Smooth muscle cell (in vitro differentiated cells): ENCODE data around the gene UHRF1. TPM values are rescaled to one million over a fixed set of nuclear protein-coding genes. Genes with fewer than 3 reads are reported as not detected.

Source experiments
- DNase-seq: peaks from one replicate; lab custom pipeline; 2025; ENCODE audit not compliant: unreplicated experiment; lab: John Stamatoyannopoulos, UW
- H2AFZ ChIP-seq: fragments of 200-600 bp; sonication (generic); 2 replicates; pipeline ENCODE4 v1.6.0; 2016; ENCODE audit warnings: antibody characterized with exemption, low read depth, mild to moderate bottlenecking
- H3F3A ChIP-seq: fragments of 200-600 bp; sonication (generic); 2 replicates; pipeline ENCODE4 v1.6.0; 2017; ENCODE audit warnings: antibody characterized with exemption, low read depth
- H3K27ac ChIP-seq: fragments of 200-600 bp; sonication (generic); 2 replicates; pipeline ENCODE4 v1.5.1; 2016; ENCODE audit warnings: low read depth, mild to moderate bottlenecking
- H3K27me3 ChIP-seq: fragments of 200-600 bp; sonication (generic); 2 replicates; pipeline ENCODE4 v1.6.1; 2016; ENCODE audit warnings: low read depth, mild to moderate bottlenecking
- H3K36me3 ChIP-seq: fragments of 200-600 bp; sonication (generic); 2 replicates; pipeline ENCODE4 v1.5.1; 2016; ENCODE audit warnings: low read depth
- H3K4me1 ChIP-seq: fragments of 200-600 bp; sonication (generic); 2 replicates; pipeline ENCODE4 v1.5.1; 2016; ENCODE audit warnings: low read depth
- H3K4me2 ChIP-seq: fragments of 200-600 bp; sonication (generic); 2 replicates; pipeline ENCODE4 v1.6.0; 2016; ENCODE audit warnings: mild to moderate bottlenecking
- H3K4me3 ChIP-seq: fragments of 200-600 bp; sonication (generic); 2 replicates; pipeline ENCODE4 v1.5.1; 2016; ENCODE audit warnings: mild to moderate bottlenecking
- H3K79me2 ChIP-seq: fragments of 200-600 bp; sonication (generic); 2 replicates; pipeline ENCODE4 v1.6.0; 2016; ENCODE audit warnings: low read depth, mild to moderate bottlenecking
- H3K9ac ChIP-seq: fragments of 200-600 bp; sonication (generic); 2 replicates; pipeline ENCODE4 v1.6.0; 2016; ENCODE audit warnings: low read depth
- H3K9me3 ChIP-seq: fragments of 200-600 bp; sonication (generic); replicated peaks from 2 replicates; pipeline ENCODE4 v1.5.1; 2016; ENCODE audit warnings: low read depth
- H4K20me1 ChIP-seq: fragments of 200-600 bp; sonication (generic); 2 replicates; pipeline ENCODE4 v1.6.0; 2016; ENCODE audit warnings: low read depth
- CTCF ChIP-seq: fragments of 200-600 bp; sonication (generic); IDR thresholded peaks from 2 replicates; pipeline ENCODE4 v1.5.1; 2017; ENCODE audit warnings: borderline replicate concordance, mild to moderate bottlenecking, antibody characterized with exemption; ENCODE audit not compliant: insufficient read depth, poor library complexity, severe bottlenecking
- WGBS: methylation state at CpG from one replicate; pipeline ENCODE4 v1.1.7; 2016; ENCODE audit warnings: low lambda C conversion rate; 5-methylcytosine and 5-hydroxymethylcytosine counted together
- polyA plus RNA-seq: library from polyadenylated mRNA; unstranded; fragments of >200 nt; fragmentation: Nextera tagmentation; extraction: Ambion mirVana; gene quantifications from 2 replicates; pipeline ENCODE4 v1.2.1, GENCODE V29; 2016
- total RNA-seq: library from RNA; depleted of rRNA; stranded (reverse); fragments of >200 nt; gene quantifications from 2 replicates; pipeline ENCODE4 v1.2.3, GENCODE V29; 2014

Gene UHRF1
- total and polyA plus RNA-seq, 2 experiments from 2014 or later, result 11.3 to 27.2 TPM

GRCh38 chr19:4969772-4970531 is 60.7 kb downstream of the UHRF1 start:
- Histone ChIP-seq H3K27me3 (no peaks in the 10 kb centered on the region), H4K20me1 (peaks cover 55% of the 10 kb centered on the region), H2AFZ (no peak overlapping the region), H3K9me3 (no peaks in the 10 kb centered on the region), H3F3A (peaks cover 24% of the 10 kb centered on the region), H3K27ac (peak overlapping the region; percentile 80), H3K36me3 (no peaks in the 10 kb centered on the region), H3K4me1 (peaks cover 15% of the 10 kb centered on the region), H3K4me2 (peak overlapping the region; percentile 85), H3K9ac (peak overlapping the region; percentile 69), H3K4me3 (peak overlapping the region; percentile 56), H3K79me2 (peaks cover 56% of the 10 kb centered on the region)
- DNase-seq, result no peak
- 8% methylated on average over 25 of the region's 25 CpGs for WGBS
- TF ChIP-seq CTCF, result no peak

DNA sequence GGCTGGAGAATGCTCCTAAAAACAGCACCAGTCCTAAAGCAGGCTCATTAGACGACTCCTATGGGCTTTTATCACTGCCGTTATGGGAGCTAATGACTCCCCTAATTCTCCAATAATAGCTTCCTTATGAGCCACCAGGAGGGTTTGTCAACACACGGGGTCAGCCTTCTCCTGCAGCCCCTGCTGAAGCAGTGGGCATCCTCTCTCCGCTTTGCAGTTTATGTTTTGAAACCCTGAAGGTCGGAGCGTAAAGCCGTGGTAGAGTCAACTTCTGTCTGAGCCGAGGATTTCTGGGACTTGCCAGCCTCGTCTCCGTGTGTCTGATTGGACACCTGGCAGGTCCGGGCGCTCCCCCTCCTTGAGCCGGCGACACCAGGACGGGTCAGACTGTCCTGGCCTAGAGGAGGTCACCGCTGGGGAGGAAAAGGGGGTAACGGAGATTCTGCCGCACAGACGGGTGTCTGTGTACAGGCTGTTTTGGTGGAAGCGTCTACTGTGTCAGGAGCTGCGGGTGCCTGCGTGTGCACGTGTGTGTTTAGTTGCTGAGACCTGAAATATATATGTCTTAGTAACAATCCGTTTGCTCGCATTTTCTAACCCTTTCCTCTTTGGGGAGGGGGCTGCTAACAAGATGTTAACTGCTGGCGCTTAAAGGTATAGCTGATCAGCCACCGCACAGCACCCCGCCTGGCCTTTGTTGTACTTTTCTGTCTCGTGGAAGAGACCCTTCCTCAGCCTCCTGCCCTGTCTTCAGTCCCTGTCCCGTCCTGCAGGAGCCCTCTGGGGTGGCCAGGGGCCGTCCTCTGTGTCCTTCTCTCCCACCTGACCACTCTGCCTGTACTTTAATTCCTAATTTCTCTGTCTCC is 61.5 kb downstream of the UHRF1 start:
- H3F3A ChIP-seq, result peaks cover 29% of the 10 kb centered on the region
- peak overlapping the region; percentile 80 for H3K27ac ChIP-seq
- peaks cover 15% of the 10 kb centered on the region for H3K4me1 ChIP-seq
- no peak for DNase-seq
- H3K9ac ChIP-seq, result peak overlapping the region; percentile 69
- peaks cover 64% of the 10 kb centered on the region for H3K79me2 ChIP-seq
- peak overlapping the region; percentile 56 for H3K4me3 ChIP-seq
- 8% methylated on average over 31 of the region's 31 CpGs for WGBS
- no peak for TF ChIP-seq CTCF
- H3K36me3 ChIP-seq, result no peaks in the 10 kb centered on the region
- no peaks in the 10 kb centered on the region for H3K9me3 ChIP-seq
- no peaks in the 10 kb centered on the region for H3K27me3 ChIP-seq
- H4K20me1 ChIP-seq, result peaks cover 64% of the 10 kb centered on the region
- H3K4me2 ChIP-seq, result peak overlapping the region; percentile 85
- no peak overlapping the region for H2AFZ ChIP-seq

DNA sequence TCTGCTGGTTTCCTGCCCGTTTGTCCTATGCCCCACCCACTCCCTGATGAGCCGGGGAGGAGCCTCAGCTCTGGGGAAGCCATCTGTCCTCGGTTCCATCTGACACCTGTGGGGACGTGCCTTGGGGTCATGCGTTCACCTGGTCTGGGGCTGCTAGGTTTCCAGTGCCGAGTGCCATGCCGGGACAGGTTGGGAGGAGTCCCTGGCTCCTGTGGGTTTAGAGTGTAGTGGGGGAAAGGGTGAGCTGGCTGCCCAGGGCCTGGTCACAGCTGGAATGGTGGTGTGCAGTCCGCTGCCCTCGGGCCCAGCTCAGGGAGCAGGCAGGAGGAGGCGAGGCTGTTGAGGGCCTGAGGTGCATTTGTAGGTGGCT is 62.1 kb downstream of the UHRF1 start:
- peaks cover 25% of the 10 kb centered on the region for H3F3A ChIP-seq
- peaks cover 20% of the 10 kb centered on the region for H3K4me1 ChIP-seq
- no peaks in the 10 kb centered on the region for H3K36me3 ChIP-seq
- H3K9ac ChIP-seq, result peak overlapping the region; percentile 69
- no peak for DNase-seq
- peak overlapping the region; percentile 56 for H3K4me3 ChIP-seq
- H3K27me3 ChIP-seq, result no peaks in the 10 kb centered on the region
- TF ChIP-seq CTCF, result no peak
- H3K27ac ChIP-seq, result peak overlapping the region; percentile 80
- H3K79me2 ChIP-seq, result peaks cover 70% of the 10 kb centered on the region
- no peaks in the 10 kb centered on the region for H3K9me3 ChIP-seq
- peaks cover 70% of the 10 kb centered on the region for H4K20me1 ChIP-seq
- peak overlapping the region; percentile 85 for H3K4me2 ChIP-seq
- no peak overlapping the region for H2AFZ ChIP-seq
- 37% methylated on average over 10 of the region's 10 CpGs for WGBS
